ENCODE results near the gene CSPG4. TPM values are rescaled to one million over a fixed set of nuclear protein-coding genes. Genes with fewer than 3 reads are reported as not detected.

CSPG4 gene
- total and polyA plus RNA-seq, 2 of the 13 experiments (the other 11 are each of a cell fraction or from before 2014, with no cell fraction given): 0.01 to 0.04 TPM

- 0 out of 2 replicates have a peak, but pooled peaks have one; percentile 76 for TF ChIP-seq ZNF576 (CRISPR knock-in tag; IDR thresholded peaks at IDR 0.05)
- no peak for TF ChIP-seq MAZ (IDR thresholded peaks at IDR 0.05; ENCODE audit: borderline replicate concordance, low read depth, low read length)
- TF ChIP-seq MAZ (CRISPR knock-in tag; IDR thresholded peaks at IDR 0.05; ENCODE audit: low read depth): peak; percentile 30; the same call in 1 of the 2 replicates
- 0 out of 2 replicates have a peak, but pooled peaks have one; percentile 7 for TF ChIP-seq SP2 (CRISPR knock-in tag; IDR thresholded peaks at IDR 0.05)
- TF ChIP-seq MXI1 (IDR thresholded peaks at IDR 0.05; ENCODE audit: borderline replicate concordance, low read depth, low read length): 0 out of 3 replicates have a peak, but pooled peaks have one; percentile 12
- TF ChIP-seq ZNF12 (CRISPR knock-in tag; IDR thresholded peaks at IDR 0.05): no peak
- TF ChIP-seq ZNF740 (CRISPR knock-in tag; IDR thresholded peaks at IDR 0.05): 0 out of 2 replicates have a peak, but pooled peaks have one; percentile 34
These were observed 26.1 kb upstream of the CSPG4 start (continued) for GRCh38 chr15:75738647-75739325.

GRCh38 chr15:75738014-75738646 lies 25.5 kb upstream of the CSPG4 start:
- H3K4me2 ChIP-seq (ENCODE audit: low read depth, low read length): peak overlapping the region; percentile 87
- ATAC-seq (peak; percentile 42), DNase-seq (ENCODE audit: low spot score) (no peak), FAIRE-seq (no peak)
- 6% methylated on average over 25 of the region's 47 CpGs for WGBS (ENCODE audit: low lambda C conversion rate)
- no peaks in the 10 kb centered on the region for H3K9me3 ChIP-seq (ENCODE audit: low read length)
- no TSS peak for BruUV-seq (replicated peaks)
- peak overlapping the region; percentile 62; the same call in 1 of the 2 replicates for H3K9ac ChIP-seq (ENCODE audit: insufficient read depth, low read depth, low read length)
- intact Hi-C loops (cut with micrococcal nuclease; ENCODE audit: unreplicated experiment): no loop called here
- H3K36me3 ChIP-seq (replicated peaks in 1 of 2; ENCODE audit: control insufficient read depth in 1 of 2, insufficient read depth in 2 of 2, low read length in 2 of 2): no peaks in the 10 kb centered on the region
- peaks cover 14% of the 10 kb centered on the region for H3K4me1 ChIP-seq (ENCODE audit: insufficient read depth, low read length)
- no peaks in the 10 kb centered on the region for H4K20me1 ChIP-seq (ENCODE audit: insufficient read depth, low read length)
- no peak overlapping the region for H2AFZ ChIP-seq (ENCODE audit: low read length)
- H3K4me3 ChIP-seq (replicated peaks in 1 of 3; ENCODE audit: insufficient read depth in 1 of 3, low read depth in 2 of 3, low read length in 3 of 3): peak overlapping the region; percentile 66 to 85 (median 83)
- no peaks in the 10 kb centered on the region for H3K79me2 ChIP-seq (ENCODE audit: insufficient read depth, low read length)
- in situ Hi-C loops (cut with HindIII; ENCODE audit: extremely low pct_ligation_motif_present, low pct_unique_long_range_greater_than_20kb): no loop called here
- CTCF ChIA-PET (ENCODE audit: low intra/inter-chr PET ratio, low total read pairs): no interaction called here
- POLR2A ChIA-PET: interaction anchor here (0.8 to 1.1 kb wide), 5 partner anchors 14 to 286 kb away, joined by 3 to 4 read pairs (median 3); partner anchors contain the start of gene IMP3
- no peak overlapping the region for H3K27ac ChIP-seq (ENCODE audit: extremely low read length, insufficient read depth, low read length)
- peaks cover 0 to 5% of the 10 kb centered on the region in 2 experiments; a peak in 1 of 5 replicates for H3K27me3 ChIP-seq (ENCODE audit: control insufficient read depth in 1 of 2, insufficient read depth in 2 of 2, low read length in 2 of 2)
- TF ChIP-seq ZNF543 (CRISPR knock-in tag; IDR thresholded peaks at IDR 0.05) (no peak), ARID4A (CRISPR knock-in tag; IDR thresholded peaks at IDR 0.05; ENCODE audit: borderline replicate concordance) (peak; percentile 57; the same call in 1 of the 2 replicates), HNRNPK (IDR thresholded peaks at IDR 0.05; ENCODE audit: low read depth, low read length, poor library complexity, severe bottlenecking) (peak; percentile 10), MEIS1 (CRISPR knock-in tag; IDR thresholded peaks at IDR 0.05; ENCODE audit: borderline replicate concordance) (no peak), HOXA3 (CRISPR knock-in tag; IDR thresholded peaks at IDR 0.05) (0 out of 2 replicates have a peak, but pooled peaks have one; percentile 4), TRIM22 (IDR thresholded peaks at IDR 0.05) (no peak), PHF8 (CRISPR knock-in tag; IDR thresholded peaks at IDR 0.05) (peak; percentile 48), KMT2A (CRISPR knock-in tag; IDR thresholded peaks at IDR 0.05) (0 out of 2 replicates have a peak, but pooled peaks have one; percentile 24)

Data from HepG2 (cell line).